Fibroblast of pulmonary artery (primary cell): ENCODE data around the gene PITRM1.

ENCODE experiments used
- DNase-seq: peaks from one replicate; pipeline ENCODE4 v3.0.0-alpha.2; 2010; ENCODE audit warnings: low read depth
- H3K4me3 ChIP-seq: replicated peaks from 2 replicates; pipeline ENCODE4 v1.5.1; 2011; ENCODE audit warnings: low read depth, mild to moderate bottlenecking, control low read depth, low read length, moderate library complexity
- TF ChIP-seq, protein P1 (sequence below): IDR thresholded peaks from 2 replicates; pipeline ENCODE4 v1.5.1; 2011; ENCODE audit warnings: mild to moderate bottlenecking, control low read depth, low read length, inconsistent platforms; ENCODE audit errors: missing control alignments

PITRM1 gene

DNA sequence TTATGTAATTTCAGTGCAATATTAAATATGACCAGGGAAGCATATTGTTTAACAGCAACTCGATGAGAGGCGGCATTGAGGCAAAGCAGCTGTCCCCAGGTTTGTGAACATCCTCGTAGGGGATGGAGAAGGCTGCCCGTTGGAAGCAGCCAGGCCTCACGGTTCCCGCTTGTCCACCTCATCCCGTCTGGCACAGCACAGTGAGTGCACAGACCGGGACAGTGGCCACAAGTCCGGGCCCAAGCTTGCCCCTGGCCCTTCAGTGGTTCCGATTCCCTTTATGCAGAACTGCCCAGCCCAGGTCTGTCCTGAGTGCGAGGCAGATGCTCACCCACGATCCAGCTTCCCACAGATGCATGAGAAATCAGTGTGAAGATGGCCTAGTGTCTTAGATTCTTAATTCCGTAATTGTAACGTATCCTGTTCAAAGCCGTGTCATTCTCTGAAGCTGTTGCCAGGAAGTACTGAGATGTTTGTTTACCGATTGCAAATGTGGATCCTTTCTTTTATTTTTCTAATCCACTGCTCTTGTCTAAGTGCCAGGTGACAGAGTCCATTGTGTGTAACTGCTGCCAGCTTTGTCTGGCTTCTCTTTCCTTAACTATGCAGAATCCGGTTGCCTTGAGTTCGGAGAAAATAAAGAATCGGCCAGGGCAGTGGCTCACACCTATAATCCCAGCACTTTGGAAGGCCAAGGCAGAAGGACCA lies 69.7 kb downstream of the PITRM1 start:
- TF ChIP-seq, protein P1, sequence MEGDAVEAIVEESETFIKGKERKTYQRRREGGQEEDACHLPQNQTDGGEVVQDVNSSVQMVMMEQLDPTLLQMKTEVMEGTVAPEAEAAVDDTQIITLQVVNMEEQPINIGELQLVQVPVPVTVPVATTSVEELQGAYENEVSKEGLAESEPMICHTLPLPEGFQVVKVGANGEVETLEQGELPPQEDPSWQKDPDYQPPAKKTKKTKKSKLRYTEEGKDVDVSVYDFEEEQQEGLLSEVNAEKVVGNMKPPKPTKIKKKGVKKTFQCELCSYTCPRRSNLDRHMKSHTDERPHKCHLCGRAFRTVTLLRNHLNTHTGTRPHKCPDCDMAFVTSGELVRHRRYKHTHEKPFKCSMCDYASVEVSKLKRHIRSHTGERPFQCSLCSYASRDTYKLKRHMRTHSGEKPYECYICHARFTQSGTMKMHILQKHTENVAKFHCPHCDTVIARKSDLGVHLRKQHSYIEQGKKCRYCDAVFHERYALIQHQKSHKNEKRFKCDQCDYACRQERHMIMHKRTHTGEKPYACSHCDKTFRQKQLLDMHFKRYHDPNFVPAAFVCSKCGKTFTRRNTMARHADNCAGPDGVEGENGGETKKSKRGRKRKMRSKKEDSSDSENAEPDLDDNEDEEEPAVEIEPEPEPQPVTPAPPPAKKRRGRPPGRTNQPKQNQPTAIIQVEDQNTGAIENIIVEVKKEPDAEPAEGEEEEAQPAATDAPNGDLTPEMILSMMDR: no peak
- H3K4me3 ChIP-seq: no peak overlapping the region
- DNase-seq: peak; percentile 78

DNA sequence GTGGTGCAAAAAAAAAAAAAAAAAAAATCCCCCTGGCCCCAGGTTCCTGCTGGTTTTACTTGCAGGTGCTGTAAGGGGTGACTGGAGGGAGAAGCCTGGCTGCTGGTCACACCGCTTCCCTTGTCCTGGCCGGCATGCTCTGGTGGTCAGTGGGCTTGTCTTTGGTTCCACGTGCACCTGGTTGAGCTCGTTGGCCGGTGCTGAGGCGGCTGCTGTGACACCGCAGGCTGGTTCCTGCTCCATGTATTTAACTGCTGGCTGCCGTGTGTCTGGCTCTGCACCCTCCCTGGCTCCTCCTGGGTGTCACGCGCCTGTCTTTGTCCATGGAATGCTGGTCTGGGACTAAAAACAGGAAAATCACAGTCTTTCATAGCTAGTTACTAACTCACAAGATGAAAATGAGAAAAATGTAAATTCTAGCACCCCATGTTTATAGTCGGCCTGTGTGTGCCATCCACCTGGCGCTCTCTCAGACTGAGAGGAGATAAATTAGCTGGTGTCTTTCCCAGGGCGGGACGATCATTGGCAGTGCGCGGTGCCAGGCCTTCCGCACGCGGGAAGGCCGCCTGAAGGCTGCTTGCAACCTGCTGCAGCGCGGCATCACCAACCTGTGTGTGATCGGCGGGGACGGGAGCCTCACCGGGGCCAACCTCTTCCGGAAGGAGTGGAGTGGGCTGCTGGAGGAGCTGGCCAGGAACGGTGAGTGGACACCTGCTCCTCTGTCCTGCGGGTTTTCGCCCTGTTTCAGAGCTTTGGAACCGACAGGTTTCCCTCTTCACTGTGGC lies 71.5 kb downstream of the PITRM1 start:
- TF ChIP-seq, protein P1: no peak
- no peak for DNase-seq
- no peak overlapping the region for H3K4me3 ChIP-seq

DNA sequence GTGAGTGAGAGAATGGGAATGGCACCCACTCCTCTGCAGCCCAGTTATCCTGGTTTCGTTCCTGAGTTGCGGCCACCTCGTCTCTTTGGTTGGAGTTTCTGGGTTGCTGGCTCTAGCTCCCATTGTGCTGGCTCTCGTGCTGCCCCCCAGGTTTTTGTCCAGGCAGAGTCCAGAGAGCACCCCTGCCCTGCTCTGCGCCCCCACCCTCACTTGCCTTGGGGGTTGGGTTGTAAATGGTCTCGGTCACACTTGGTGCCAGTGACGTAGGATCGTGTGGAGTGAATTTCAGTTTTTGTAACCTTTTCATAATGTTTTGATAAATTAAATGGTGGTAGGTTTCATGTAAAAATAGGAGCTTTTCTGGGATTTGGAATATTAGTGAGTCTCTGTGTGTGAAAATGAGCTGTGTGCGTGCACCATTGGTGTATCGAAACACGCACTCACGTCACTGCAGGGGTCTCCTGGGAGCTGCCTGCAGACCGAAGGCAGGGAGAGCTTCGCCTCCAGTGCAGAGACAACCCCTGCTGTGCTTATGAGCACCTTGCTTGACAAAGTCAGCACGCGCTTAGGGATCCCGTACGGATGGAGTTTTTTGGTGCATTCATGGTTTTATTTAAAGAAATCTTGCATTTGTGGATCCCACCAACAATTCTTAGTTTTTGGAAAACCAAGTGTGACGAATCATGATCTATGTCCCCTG lies 72.3 kb downstream of the PITRM1 start:
- H3K4me3 ChIP-seq: no peak overlapping the region
- TF ChIP-seq, protein P1: no peak
- no peak for DNase-seq

DNA sequence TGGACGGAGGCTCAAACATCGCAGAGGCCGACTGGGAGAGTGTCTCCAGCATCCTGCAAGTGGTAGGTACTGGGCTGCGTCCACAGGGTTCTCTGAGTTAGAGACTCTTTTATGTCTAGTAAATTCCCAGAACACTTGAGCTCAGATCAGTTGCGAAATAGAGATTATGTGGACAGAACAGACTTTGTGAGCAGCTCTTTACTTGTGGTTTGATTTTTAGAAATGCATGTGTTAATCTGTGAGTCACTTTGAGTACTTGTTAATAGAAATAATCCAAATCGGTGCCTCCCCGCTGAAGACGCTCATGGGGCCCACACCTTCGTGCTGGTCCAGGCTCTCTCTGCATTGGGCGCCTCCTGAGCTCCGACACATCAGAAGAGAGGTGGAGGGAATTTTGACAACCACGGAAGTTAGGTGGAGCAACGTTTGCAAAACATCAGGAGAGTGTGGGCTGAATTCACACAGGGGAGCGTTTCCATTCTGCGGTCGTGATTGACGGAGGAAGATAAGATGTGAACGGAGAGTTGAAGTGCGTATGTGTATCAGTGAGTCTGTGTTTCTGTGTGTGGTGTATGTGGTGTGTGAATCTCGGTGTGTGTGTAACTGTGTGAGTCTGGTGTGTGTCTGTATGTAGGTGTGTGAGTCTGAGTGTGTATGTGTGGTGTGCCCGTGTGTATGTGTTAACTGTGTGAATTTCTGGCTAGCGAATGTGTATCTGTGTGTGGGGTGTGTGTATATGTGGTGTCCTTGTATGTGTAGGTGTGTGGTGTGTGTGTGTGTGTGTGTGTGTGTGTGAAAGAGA lies 73.1 kb downstream of the PITRM1 start:
- TF ChIP-seq, protein P1: no peak
- DNase-seq: peak; percentile 92

DNA sequence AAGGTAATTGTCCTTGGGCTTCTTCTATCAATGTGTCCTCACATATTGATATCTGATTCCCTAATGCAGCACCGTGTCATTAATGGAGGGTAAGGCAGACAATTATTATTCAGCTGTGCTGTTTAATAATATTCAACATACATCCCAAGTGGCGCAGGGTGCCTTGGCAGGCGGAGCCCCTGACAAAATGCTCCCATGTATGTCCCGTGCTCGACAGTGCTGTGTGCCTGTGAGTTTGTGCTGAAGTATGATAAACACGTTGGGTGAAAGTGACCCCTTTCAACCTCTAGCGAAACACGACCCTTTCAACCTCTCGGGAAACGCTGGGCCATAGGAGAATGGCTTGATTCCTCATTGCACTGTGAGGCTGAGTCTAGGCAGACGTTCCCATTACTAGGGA lies 73.9 kb downstream of the PITRM1 start:
- TF ChIP-seq, protein P1: no peak
- no peak overlapping the region for H3K4me3 ChIP-seq
- DNase-seq: no peak

More for the DNA sequence above, 73.1 kb downstream of the PITRM1 start:
- H3K4me3 ChIP-seq: peak overlapping the region; percentile 5

DNA sequence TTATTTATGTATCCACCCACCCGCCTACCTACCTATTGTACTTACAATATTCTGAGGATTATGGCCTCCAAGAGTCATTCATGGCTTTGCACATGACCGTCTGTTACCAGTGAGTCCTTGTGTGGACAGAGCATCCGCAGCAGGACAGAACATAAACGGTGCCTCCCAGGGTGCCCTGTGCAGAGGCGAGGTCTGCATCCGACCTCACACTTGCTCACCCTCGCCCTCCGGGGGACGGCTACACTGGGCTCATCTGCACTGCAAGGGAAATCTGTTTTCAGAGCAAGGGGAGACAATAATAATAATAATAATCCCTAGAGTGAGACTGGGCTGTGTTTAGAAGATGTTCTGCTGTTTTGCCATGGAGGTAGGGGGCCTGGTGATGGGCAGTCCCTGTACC lies 75.4 kb downstream of the PITRM1 start:
- no peak for DNase-seq
- no peak overlapping the region for H3K4me3 ChIP-seq
- TF ChIP-seq, protein P1: no peak
